K562 (cell line): Measurements from ENCODE around the gene ATP5PD. TPM values are rescaled to one million over a fixed set of nuclear protein-coding genes. Genes with fewer than 3 reads are reported as not detected.

Experiments used
- ATF7 ChIP-seq: fragments of 450-650 bp; IDR thresholded peaks from 2 replicates; pipeline ENCODE4 v1.7.1; 2014; ENCODE audit warnings: mild to moderate bottlenecking, moderate library complexity
- BCL6 ChIP-seq: fragments of 250-450 bp; sonication (Bioruptor Pico); IDR thresholded peaks from 2 replicates; pipeline ENCODE4 v1.4.0; 2020
- CEBPG ChIP-seq, 3 experiments: fragments of 200-800 bp in 1 of 3; sonication (Bioruptor generic) in 1 of 3; sonication (generic) in 1 of 3; formaldehyde crosslinking in 1 of 3; IDR thresholded peaks in 2 of 3; conservative IDR thresholded peaks in 1 of 3; 2 replicates each; pipeline versions ENCODE4 v1.6.1 to v1.8.0; 2016 to 2022; ENCODE audit warnings: missing compliant biosample characterization in 2 of 3, missing genetic modification characterization in 2 of 3, mild to moderate bottlenecking in 1 of 3, missing genetic modification reagents in 1 of 3
- ESRRA ChIP-seq: fragments of 450-650 bp; IDR thresholded peaks from 2 replicates; pipeline ENCODE4 v1.6.1; 2014; ENCODE audit warnings: low read depth, mild to moderate bottlenecking, moderate library complexity, borderline replicate concordance
- ETS2 ChIP-seq: IDR thresholded peaks from 2 replicates; pipeline ENCODE4 v1.6.1; 2016; ENCODE audit warnings: borderline replicate concordance, missing genetic modification characterization, mild to moderate bottlenecking, moderate library complexity, missing compliant biosample characterization; ENCODE audit not compliant: poor library complexity, severe bottlenecking
- FUS ChIP-seq: fragments of 200-400 bp; formaldehyde crosslinking; optimal IDR thresholded peaks from 2 replicates; pipeline ENCODE3; 2017; ENCODE audit warnings: low read depth, low read length
- HNRNPH1 ChIP-seq: fragments of 200-400 bp; formaldehyde crosslinking; optimal IDR thresholded peaks from 2 replicates; pipeline ENCODE3; 2017; ENCODE audit warnings: low read depth, mild to moderate bottlenecking, low read length, moderate library complexity
- KDM5B ChIP-seq: fragments of 200-600 bp; sonication (generic); IDR thresholded peaks from 2 replicates; pipeline ENCODE4 v1.6.1; 2012; ENCODE audit warnings: low read depth, mild to moderate bottlenecking, moderate library complexity, low read length, control low read depth, inconsistent platforms; ENCODE audit not compliant: insufficient replicate concordance
- KLF1 ChIP-seq: fragments of 450-650 bp; IDR thresholded peaks from 2 replicates; pipeline ENCODE4 v1.6.1; 2016; ENCODE audit warnings: missing genetic modification characterization, missing compliant biosample characterization
- L3MBTL2 ChIP-seq: fragments of 450-650 bp; IDR thresholded peaks from 2 replicates; pipeline ENCODE4 v1.6.1; 2016; ENCODE audit warnings: mild to moderate bottlenecking, moderate library complexity
- MEF2A ChIP-seq: IDR thresholded peaks from 2 replicates; pipeline ENCODE4 v1.6.1; 2011; ENCODE audit warnings: low read depth, mild to moderate bottlenecking, low read length, moderate library complexity; ENCODE audit not compliant: control insufficient read depth
- MIER1 ChIP-seq: fragments of 450-650 bp; IDR thresholded peaks from 2 replicates; pipeline ENCODE4 v1.6.1; 2016; ENCODE audit warnings: antibody characterized with exemption, mild to moderate bottlenecking, low read depth
- MTF1 ChIP-seq: fragments of 250-450 bp; sonication (Bioruptor Pico); IDR thresholded peaks from 2 replicates; pipeline ENCODE4 v1.9.0; 2021; ENCODE audit warnings: moderate library complexity, mild to moderate bottlenecking, inconsistent platforms, borderline replicate concordance
- NR1H2 ChIP-seq: sonication (generic); formaldehyde crosslinking; IDR thresholded peaks from 2 replicates; pipeline ENCODE4 v1.4.0; 2020; ENCODE audit warnings: mild to moderate bottlenecking, missing genetic modification reagents
- PRMT5 ChIP-seq: sonication (generic); formaldehyde crosslinking; IDR thresholded peaks from 2 replicates; pipeline ENCODE4 v1.5.0; 2020; ENCODE audit warnings: missing genetic modification reagents
- RAD51 ChIP-seq: fragments of 450-650 bp; IDR thresholded peaks from 2 replicates; pipeline ENCODE4 v1.7.1; 2016; ENCODE audit warnings: low read depth, mild to moderate bottlenecking, borderline replicate concordance
- RBM14 ChIP-seq: fragments of 200-400 bp; formaldehyde crosslinking; IDR thresholded peaks from 2 replicates; pipeline ENCODE4 v1.6.1; 2018; ENCODE audit warnings: low read depth, mild to moderate bottlenecking, low read length, moderate library complexity, borderline replicate concordance; ENCODE audit not compliant: insufficient read depth
- RBM39 ChIP-seq: fragments of 200-400 bp; formaldehyde crosslinking; optimal IDR thresholded peaks from 2 replicates; pipeline ENCODE3; 2018; ENCODE audit warnings: low read depth, low read length
- SP1 ChIP-seq: sonication (generic); formaldehyde crosslinking; IDR thresholded peaks from 2 replicates; pipeline ENCODE4 v1.8.1; 2022; ENCODE audit warnings: mild to moderate bottlenecking, missing genetic modification reagents
- SRF ChIP-seq, 2 experiments: fragments of 250-450, 450-650 bp in 1 of 2; sonication (Bioruptor Pico) in 1 of 2; sonication (generic) in 1 of 2; formaldehyde crosslinking; IDR thresholded peaks; 2 replicates each; pipeline versions ENCODE4 v1.5.0 to v1.5.1; 2020 to 2022; ENCODE audit warnings: mild to moderate bottlenecking in 1 of 2, missing genetic modification reagents in 1 of 2
- SRSF1 ChIP-seq: fragments of 200-400 bp; formaldehyde crosslinking; IDR thresholded peaks from 2 replicates; pipeline ENCODE4 v1.6.1; 2017; ENCODE audit warnings: mild to moderate bottlenecking, low read depth, low read length, moderate library complexity
- SRSF9 ChIP-seq: fragments of 200-400 bp; formaldehyde crosslinking; IDR thresholded peaks from 2 replicates; pipeline ENCODE4 v1.6.1; 2017; ENCODE audit warnings: low read depth, low read length, borderline replicate concordance
- TCFL5 ChIP-seq: fragments of 250-450 bp; sonication (Bioruptor Pico); conservative IDR thresholded peaks from 2 replicates; pipeline ENCODE4 v1.6.1; 2021; ENCODE audit warnings: mild to moderate bottlenecking, moderate library complexity, matching md5 sums
- TEAD2 ChIP-seq: fragments of 450-650 bp; IDR thresholded peaks from 2 replicates; pipeline ENCODE4 v1.6.1; 2016; ENCODE audit warnings: missing genetic modification characterization, control low read depth, missing compliant biosample characterization
- ZBTB17 ChIP-seq: fragments of 450-650 bp; formaldehyde crosslinking; IDR thresholded peaks from 2 replicates; pipeline ENCODE4 v1.4.0; 2020; ENCODE audit warnings: mild to moderate bottlenecking
- ZC3H11A ChIP-seq: IDR thresholded peaks from 2 replicates; pipeline ENCODE4 v1.6.1; 2012; ENCODE audit warnings: low read depth, low read length, improper control_type of control experiment
- ZC3H8 ChIP-seq: fragments of 450-650 bp; IDR thresholded peaks from 2 replicates; pipeline ENCODE4 v1.6.1; 2017
- ZNF165 ChIP-seq: fragments of 250-450 bp; sonication (Bioruptor Pico); IDR thresholded peaks from 2 replicates; pipeline ENCODE4 v1.4.0; 2020; ENCODE audit warnings: borderline replicate concordance
- ZNF311 ChIP-seq: fragments of 250-450 bp; sonication (Bioruptor Pico); IDR thresholded peaks from 2 replicates; pipeline ENCODE4 v1.4.0; 2020; ENCODE audit warnings: mild to moderate bottlenecking, moderate library complexity
- ZNF408 ChIP-seq: fragments of 250-450 bp; sonication (Bioruptor Pico); IDR thresholded peaks from 2 replicates; pipeline ENCODE4 v1.4.0; 2020; ENCODE audit warnings: low read depth, mild to moderate bottlenecking, moderate library complexity
- ZNF780A ChIP-seq: fragments of 250-450 bp; sonication (Bioruptor Pico); IDR thresholded peaks from 2 replicates; pipeline ENCODE4 v1.5.0; 2021; ENCODE audit warnings: mild to moderate bottlenecking
- polyA plus RNA-seq, 8 experiments: library from polyadenylated mRNA; depleted of rRNA in 4 of 8; stranded (reverse) in 5 of 8; unstranded in 3 of 8; fragments of >200 nt; fragmentation: Nextera tagmentation in 2 of 8; fragmentation: Illumina TruSeq in 1 of 8; extraction: Ambion mirVana in 2 of 8; extraction: Trizol in 1 of 8; gene quantifications; 2 replicates each; pipeline versions ENCODE4 v1.2.1 to v1.2.3, GENCODE V29; 2011 to 2014; ENCODE audit warnings: inconsistent platforms in 1 of 8, missing spikeins in 1 of 8
- total RNA-seq, 7 experiments: library from RNA; depleted of rRNA in 6 of 7; stranded (reverse); fragments of >200 nt in 6 of 7; fragmentation: Illumina TruSeq in 2 of 7; extraction: Trizol in 2 of 7; gene quantifications; 2 replicates each; pipeline versions ENCODE4 v1.2.1 to v1.2.3, GENCODE V29; 2011 to 2021; ENCODE audit warnings: low replicate concordance in 1 of 7
- TF ChIP-seq, protein P1 (sequence below): fragments of 450-650 bp; IDR thresholded peaks from 2 replicates; pipeline ENCODE4 v1.6.1; 2017; ENCODE audit warnings: antibody characterized with exemption

ATP5PD gene
- total and polyA plus RNA-seq, 9 of the 15 experiments (the other 6 are each of a cell fraction or from before 2014, with no cell fraction given), result 271 to 828 (median 432) TPM

DNA sequence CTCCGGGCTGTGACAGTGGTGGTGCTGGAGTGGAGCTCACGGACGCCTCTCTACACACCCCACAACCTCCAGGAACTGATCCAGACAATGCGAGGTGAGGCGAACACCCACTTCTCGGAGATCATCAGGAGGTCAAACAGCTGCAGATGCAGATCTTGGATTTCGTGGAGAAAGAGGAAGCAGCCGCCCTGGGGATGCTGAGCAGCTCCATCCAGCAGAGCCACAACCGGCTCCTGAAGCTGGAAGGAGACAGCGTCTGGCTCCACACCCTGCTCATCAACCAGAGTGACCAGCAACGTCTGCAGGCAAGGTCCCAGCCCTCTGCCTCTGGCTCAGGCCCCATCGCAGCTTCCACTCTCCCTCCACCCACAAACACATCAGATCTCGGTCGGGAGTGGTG, 27.8 kb upstream of the ATP5PD start (continued):
- TF ChIP-seq ETS2 (tag) (no peak), ZC3H11A (no peak), SP1 (no peak), ZNF165 (CRISPR knock-in tag) (no peak), ZNF311 (CRISPR knock-in tag) (no peak), SRF (CRISPR knock-in tag; IDR thresholded peaks at IDR 0.05) (peak in 1 of 2 experiments; percentile 83; a peak in 1 of 4 replicates), MIER1 (no peak), MEF2A (no peak), KLF1 (tag) (no peak), ESRRA (peak; percentile 88), FUS (no peak), ATF7 (0 out of 2 replicates have a peak, but pooled peaks have one; percentile 19), PRMT5 (no peak), MTF1 (CRISPR knock-in tag) (no peak), NR1H2 (no peak), HNRNPH1 (no peak), SRSF1 (no peak), BCL6 (CRISPR knock-in tag) (no peak), KDM5B (no peak), TCFL5 (no peak), TEAD2 (no peak), ZNF780A (CRISPR knock-in tag) (no peak), ZC3H8 (no peak), RBM14 (no peak), SRSF9 (no peak), L3MBTL2 (no peak), RBM39 (no peak), ZNF408 (CRISPR knock-in tag) (no peak), ZBTB17 (CRISPR knock-in tag) (no peak), CEBPG (CRISPR knock-in tag; IDR thresholded peaks at IDR 0.05) (no peak), CEBPG (tag; conservative IDR thresholded peaks at IDR 0.05 in 1 of 2, IDR thresholded peaks at IDR 0.05 in 1 of 2) (no peak), RAD51 (no peak)
- TF ChIP-seq, protein P1, sequence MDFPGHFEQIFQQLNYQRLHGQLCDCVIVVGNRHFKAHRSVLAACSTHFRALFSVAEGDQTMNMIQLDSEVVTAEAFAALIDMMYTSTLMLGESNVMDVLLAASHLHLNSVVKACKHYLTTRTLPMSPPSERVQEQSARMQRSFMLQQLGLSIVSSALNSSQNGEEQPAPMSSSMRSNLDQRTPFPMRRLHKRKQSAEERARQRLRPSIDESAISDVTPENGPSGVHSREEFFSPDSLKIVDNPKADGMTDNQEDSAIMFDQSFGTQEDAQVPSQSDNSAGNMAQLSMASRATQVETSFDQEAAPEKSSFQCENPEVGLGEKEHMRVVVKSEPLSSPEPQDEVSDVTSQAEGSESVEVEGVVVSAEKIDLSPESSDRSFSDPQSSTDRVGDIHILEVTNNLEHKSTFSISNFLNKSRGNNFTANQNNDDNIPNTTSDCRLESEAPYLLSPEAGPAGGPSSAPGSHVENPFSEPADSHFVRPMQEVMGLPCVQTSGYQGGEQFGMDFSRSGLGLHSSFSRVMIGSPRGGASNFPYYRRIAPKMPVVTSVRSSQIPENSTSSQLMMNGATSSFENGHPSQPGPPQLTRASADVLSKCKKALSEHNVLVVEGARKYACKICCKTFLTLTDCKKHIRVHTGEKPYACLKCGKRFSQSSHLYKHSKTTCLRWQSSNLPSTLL, result no peak
